Measurements from ENCODE around the gene ATXN7. TPM values are rescaled to one million over a fixed set of nuclear protein-coding genes. Genes with fewer than 3 reads are reported as not detected.
A peak's percentile ranks its signal among the peaks of the same experiment; 100 is the strongest.

The ATXN7 gene
- total RNA-seq, 4 donors from 2014 or later, result 44.8 to 113 (median 51.0) TPM

DNA sequence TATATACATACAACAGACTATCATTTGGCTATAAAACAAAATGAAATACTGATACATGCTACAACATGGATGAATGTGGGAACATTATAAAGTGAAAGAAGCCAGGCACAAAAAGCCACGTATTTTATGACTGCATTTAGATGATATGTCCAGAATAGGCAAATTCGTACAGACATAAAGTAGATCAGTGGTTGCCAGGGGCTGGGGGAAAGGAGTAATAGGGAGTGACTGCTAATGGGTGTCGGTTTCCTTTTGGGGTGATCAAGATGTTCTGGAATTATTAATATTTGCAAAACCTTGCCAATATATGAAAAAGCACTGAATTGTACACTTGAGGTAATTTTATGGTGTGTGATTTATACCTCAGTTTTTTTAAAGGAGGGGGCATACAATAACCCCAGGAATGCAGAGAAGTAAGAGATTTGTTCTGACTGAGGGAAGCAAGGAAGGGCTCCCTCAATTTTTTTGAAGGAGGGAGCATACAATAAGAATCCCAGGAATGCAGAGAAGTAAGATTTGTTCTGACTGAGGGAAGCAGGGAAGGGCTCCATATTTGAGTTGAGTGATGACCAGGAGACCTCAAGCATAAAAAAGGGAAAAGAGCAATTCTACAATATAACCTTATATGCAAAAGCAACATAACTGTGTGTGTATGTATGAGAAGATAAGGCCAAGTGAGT lies 153.4 kb downstream of the ATXN7 start:
- Histone ChIP-seq H3K9me3 (no peaks in the 10 kb centered on the region), H3K27me3 (no peaks in the 10 kb centered on the region), H3K4me1 (peaks cover 6 to 21% (median 10%) of the 10 kb centered on the region in 4 donors), H3K27ac (no peak overlapping the region), H3K4me3 (no peak overlapping the region), H3K36me3 (peaks cover 0 to 80% (median 25%) of the 10 kb centered on the region in 4 donors)
- intact Hi-C loops (cut with DNase I; ENCODE audit: low total_unique reads) (no loop called here), in situ Hi-C loops (cut with MboI; ENCODE audit: low pct_ligation_motif_present in 1 of 4, low pct_unique_long_range_greater_than_20kb in 1 of 4, low sequenced_read_pairs in 3 of 4) (no loop called here)
- no peak for TF ChIP-seq POLR2A (IDR thresholded peaks at IDR 0.05)
- TF ChIP-seq POLR2AphosphoS5 (IDR thresholded peaks at IDR 0.05), result no peak
- TF ChIP-seq EP300 (IDR thresholded peaks at IDR 0.05; ENCODE audit: low read depth), result no peak
- TF ChIP-seq, protein P1, sequence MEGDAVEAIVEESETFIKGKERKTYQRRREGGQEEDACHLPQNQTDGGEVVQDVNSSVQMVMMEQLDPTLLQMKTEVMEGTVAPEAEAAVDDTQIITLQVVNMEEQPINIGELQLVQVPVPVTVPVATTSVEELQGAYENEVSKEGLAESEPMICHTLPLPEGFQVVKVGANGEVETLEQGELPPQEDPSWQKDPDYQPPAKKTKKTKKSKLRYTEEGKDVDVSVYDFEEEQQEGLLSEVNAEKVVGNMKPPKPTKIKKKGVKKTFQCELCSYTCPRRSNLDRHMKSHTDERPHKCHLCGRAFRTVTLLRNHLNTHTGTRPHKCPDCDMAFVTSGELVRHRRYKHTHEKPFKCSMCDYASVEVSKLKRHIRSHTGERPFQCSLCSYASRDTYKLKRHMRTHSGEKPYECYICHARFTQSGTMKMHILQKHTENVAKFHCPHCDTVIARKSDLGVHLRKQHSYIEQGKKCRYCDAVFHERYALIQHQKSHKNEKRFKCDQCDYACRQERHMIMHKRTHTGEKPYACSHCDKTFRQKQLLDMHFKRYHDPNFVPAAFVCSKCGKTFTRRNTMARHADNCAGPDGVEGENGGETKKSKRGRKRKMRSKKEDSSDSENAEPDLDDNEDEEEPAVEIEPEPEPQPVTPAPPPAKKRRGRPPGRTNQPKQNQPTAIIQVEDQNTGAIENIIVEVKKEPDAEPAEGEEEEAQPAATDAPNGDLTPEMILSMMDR (IDR thresholded peaks at IDR 0.05), result no peak
- 81 to 84% methylated on average over 3 of the region's 3 CpGs for WGBS, 2 donors (ENCODE audit: low coverage in 1 of 2)
- no peak for DNase-seq

DNA sequence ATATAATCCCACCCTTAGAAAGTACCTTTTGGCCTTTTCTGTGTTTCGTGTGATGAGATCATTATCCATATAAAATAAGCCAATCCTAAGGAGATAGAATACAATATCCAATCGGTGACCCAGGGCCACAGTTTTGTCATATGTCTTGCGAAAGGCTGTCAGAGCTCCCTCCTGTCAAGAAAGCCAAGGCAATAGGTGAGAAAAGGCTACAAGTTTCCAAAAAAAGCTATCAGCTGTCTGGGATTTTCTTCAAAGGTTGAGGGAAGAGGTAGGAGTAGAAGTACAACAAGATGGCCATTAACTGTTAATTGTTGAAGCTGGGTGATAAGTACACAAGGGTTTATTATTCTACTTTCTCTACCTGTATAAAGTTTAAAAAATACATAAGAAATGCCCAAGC lies 155.6 kb downstream of the ATXN7 start:
- no peak overlapping the region for H3K4me3 ChIP-seq
- 88 to 93% methylated on average over 3 of the region's 3 CpGs for WGBS, 2 donors (ENCODE audit: low coverage in 1 of 2)
- intact Hi-C loops (cut with DNase I; ENCODE audit: low total_unique reads), result no loop called here
- in situ Hi-C loops (cut with MboI; ENCODE audit: low pct_ligation_motif_present in 1 of 4, low pct_unique_long_range_greater_than_20kb in 1 of 4, low sequenced_read_pairs in 3 of 4), result no loop called here
- H3K4me1 ChIP-seq, result peaks cover 11 to 31% (median 19%) of the 10 kb centered on the region in 4 donors
- no peak for DNase-seq
- H3K27ac ChIP-seq, result no peak overlapping the region
- H3K27me3 ChIP-seq, result no peaks in the 10 kb centered on the region
- peaks cover 0 to 58% (median 15%) of the 10 kb centered on the region in 4 donors for H3K36me3 ChIP-seq
- H3K9me3 ChIP-seq, result no peaks in the 10 kb centered on the region
- TF ChIP-seq, protein P1 (IDR thresholded peaks at IDR 0.05), result no peak
- TF ChIP-seq EP300 (IDR thresholded peaks at IDR 0.05; ENCODE audit: low read depth), result no peak

DNA sequence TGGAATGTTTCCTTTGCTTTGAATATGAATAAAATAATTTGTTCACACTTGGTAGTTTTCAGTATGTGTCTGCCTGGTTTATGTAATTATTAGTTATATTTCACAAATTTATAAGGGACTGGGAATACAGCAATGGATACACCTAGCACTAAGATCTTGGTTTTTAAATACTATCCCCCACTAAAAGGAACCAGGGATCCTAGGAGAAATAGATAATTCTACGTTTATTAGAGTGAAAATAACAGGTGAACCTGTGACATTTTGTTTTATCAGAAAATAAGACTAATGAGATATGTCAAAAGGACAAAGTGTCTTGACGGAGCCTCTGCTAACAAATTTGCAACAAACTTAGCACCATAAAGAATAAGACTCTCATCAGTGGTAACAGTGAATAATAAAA lies 156.2 kb downstream of the ATXN7 start:
- Histone ChIP-seq H3K36me3 (peaks cover 0 to 52% (median 12%) of the 10 kb centered on the region in 4 donors), H3K4me3 (no peak overlapping the region), H3K27me3 (no peaks in the 10 kb centered on the region), H3K27ac (no peak overlapping the region), H3K9me3 (no peaks in the 10 kb centered on the region), H3K4me1 (peaks cover 11 to 31% (median 19%) of the 10 kb centered on the region in 4 donors)
- intact Hi-C loops (cut with DNase I; ENCODE audit: low total_unique reads) (no loop called here), in situ Hi-C loops (cut with MboI; ENCODE audit: low pct_ligation_motif_present in 1 of 4, low pct_unique_long_range_greater_than_20kb in 1 of 4, low sequenced_read_pairs in 3 of 4) (loop anchor here in 1 of 4 donors (10.0 kb wide), 1 partner anchor 465 kb away; no protein-coding TSS in a partner anchor)
- WGBS, 2 donors (ENCODE audit: low coverage in 1 of 2), result 83 to 89% methylated on average over 2 of the region's 2 CpGs
- no peak for DNase-seq
- TF ChIP-seq POLR2A (IDR thresholded peaks at IDR 0.05) (no peak), EP300 (IDR thresholded peaks at IDR 0.05; ENCODE audit: low read depth) (no peak)
- TF ChIP-seq, protein P1 (IDR thresholded peaks at IDR 0.05), result no peak

DNA sequence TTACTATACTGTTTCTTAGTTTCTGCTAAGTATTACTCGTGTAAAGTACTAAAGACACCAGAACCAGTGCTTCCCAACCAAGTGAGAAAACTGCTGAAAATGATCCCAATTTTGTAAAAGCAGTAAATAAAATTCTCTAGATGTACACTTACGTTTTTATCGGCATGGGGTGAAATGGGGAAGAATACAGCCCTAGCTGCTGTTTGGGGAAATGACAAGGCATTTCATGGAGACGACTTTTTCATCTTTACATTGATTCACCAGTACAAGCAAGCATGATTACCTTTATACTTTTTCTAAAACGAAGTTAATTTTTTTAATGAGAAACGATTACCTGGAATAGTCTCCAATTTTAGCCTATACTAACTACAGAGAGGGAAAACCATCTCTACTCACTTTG lies 158.3 kb downstream of the ATXN7 start:
- Histone ChIP-seq H3K4me3 (peak overlapping the region in 1 of 4 donors; percentile 92), H3K27me3 (no peaks in the 10 kb centered on the region), H3K4me1 (peaks cover 11 to 31% (median 19%) of the 10 kb centered on the region in 4 donors), H3K36me3 (peaks cover 0 to 43% (median 9%) of the 10 kb centered on the region in 4 donors), H3K9me3 (no peaks in the 10 kb centered on the region), H3K27ac (peak overlapping the region in 1 of 4 donors; percentile 80)
- intact Hi-C loops (cut with DNase I; ENCODE audit: low total_unique reads) (no loop called here), in situ Hi-C loops (cut with MboI; ENCODE audit: low pct_ligation_motif_present in 1 of 4, low pct_unique_long_range_greater_than_20kb in 1 of 4, low sequenced_read_pairs in 3 of 4) (loop anchor here in 1 of 4 donors (10.0 kb wide), 1 partner anchor 463 kb away; no protein-coding TSS in a partner anchor)
- DNase-seq, result no peak
- no peak for TF ChIP-seq POLR2A (IDR thresholded peaks at IDR 0.05)
- TF ChIP-seq, protein P1 (IDR thresholded peaks at IDR 0.05), result peak in 1 of 5 experiments; percentile 9
- WGBS, 2 donors (ENCODE audit: low coverage in 1 of 2), result 74 to 77% methylated on average over 6 of the region's 6 CpGs
